ENCODE results near the gene BAHD1. TPM values are rescaled to one million over a fixed set of nuclear protein-coding genes. Genes with fewer than 3 reads are reported as not detected.

Gene BAHD1
- total and polyA plus RNA-seq, 2 donors (not counting 1 experiment from before 2014, with no cell fraction given) = 3.3 to 5.6 TPM

DNA sequence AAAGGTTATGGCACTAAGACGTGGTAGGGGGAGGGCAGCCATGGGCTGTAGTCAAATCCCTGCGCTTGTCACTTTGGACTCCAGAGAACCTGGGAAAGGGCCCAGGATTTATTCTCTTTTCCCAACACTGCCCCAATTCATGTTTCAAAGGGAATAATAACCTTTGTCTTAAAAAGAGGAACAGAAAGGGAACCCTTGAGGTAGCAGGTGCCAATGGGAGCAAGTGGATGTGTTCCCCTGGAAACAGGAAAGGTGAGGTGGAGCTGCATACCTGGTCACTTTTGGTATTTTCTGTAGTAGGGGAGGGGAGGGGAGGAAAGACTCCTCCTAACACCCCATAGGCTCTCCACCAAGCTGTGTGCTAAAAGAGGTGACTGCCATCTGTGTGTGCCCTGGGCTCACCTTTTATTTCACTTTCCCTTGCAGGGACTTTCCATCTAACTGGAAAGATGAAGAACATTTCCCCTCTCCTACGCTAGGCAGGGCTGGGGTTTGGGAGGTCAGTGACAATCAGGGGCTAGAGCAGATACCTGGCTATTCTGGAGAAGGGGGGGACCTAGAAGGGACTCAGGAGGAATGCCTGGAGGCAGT is 23.9 kb downstream of the BAHD1 start:
- Histone ChIP-seq H2AFZ (ENCODE audit: low read length) (no peak overlapping the region), H3K27ac (ENCODE audit: insufficient read depth, low read length) (no peak overlapping the region), H3K79me2 (ENCODE audit: control insufficient read depth, insufficient read depth, low read length) (no peaks in the 10 kb centered on the region), H3K36me3 (ENCODE audit: control insufficient read depth, insufficient read depth, low read length) (peaks cover 3% of the 10 kb centered on the region), H3K9me3 (ENCODE audit: control insufficient read depth, insufficient read depth, low read depth, low read length) (no peaks in the 10 kb centered on the region), H3K27me3 (ENCODE audit: control insufficient read depth, insufficient read depth, low read length) (no peaks in the 10 kb centered on the region), H3K4me2 (ENCODE audit: extremely low read depth, insufficient read depth, low read length) (no peak overlapping the region), H3K9ac (ENCODE audit: insufficient read depth, low read length) (no peak overlapping the region), H3K4me1 (ENCODE audit: control insufficient read depth, extremely low read depth, insufficient read depth, low read length) (no peaks in the 10 kb centered on the region), H4K20me1 (ENCODE audit: control insufficient read depth, extremely low read depth, insufficient read depth, low read length) (no peaks in the 10 kb centered on the region), H3K4me3 (replicated peaks in 1 of 4; ENCODE audit: control extremely low read depth in 1 of 4, insufficient read depth in 1 of 4, low read depth in 3 of 4, low read length in 4 of 4) (no peak overlapping the region)
- TF ChIP-seq EZH2 (IDR thresholded peaks at IDR 0.05; ENCODE audit: low read length, missing control alignments) = no peak
- TF ChIP-seq, protein P1, sequence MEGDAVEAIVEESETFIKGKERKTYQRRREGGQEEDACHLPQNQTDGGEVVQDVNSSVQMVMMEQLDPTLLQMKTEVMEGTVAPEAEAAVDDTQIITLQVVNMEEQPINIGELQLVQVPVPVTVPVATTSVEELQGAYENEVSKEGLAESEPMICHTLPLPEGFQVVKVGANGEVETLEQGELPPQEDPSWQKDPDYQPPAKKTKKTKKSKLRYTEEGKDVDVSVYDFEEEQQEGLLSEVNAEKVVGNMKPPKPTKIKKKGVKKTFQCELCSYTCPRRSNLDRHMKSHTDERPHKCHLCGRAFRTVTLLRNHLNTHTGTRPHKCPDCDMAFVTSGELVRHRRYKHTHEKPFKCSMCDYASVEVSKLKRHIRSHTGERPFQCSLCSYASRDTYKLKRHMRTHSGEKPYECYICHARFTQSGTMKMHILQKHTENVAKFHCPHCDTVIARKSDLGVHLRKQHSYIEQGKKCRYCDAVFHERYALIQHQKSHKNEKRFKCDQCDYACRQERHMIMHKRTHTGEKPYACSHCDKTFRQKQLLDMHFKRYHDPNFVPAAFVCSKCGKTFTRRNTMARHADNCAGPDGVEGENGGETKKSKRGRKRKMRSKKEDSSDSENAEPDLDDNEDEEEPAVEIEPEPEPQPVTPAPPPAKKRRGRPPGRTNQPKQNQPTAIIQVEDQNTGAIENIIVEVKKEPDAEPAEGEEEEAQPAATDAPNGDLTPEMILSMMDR (conservative IDR thresholded peaks at IDR 0.05 in 1 of 2, IDR thresholded peaks at IDR 0.05 in 1 of 2; ENCODE audit: low read depth in 1 of 2, low read length in 2 of 2) = no peak
- DNase-seq (ENCODE audit: low read depth in 2 of 2) = no peak

GRCh38 chr15:40465939-40466338 is 25.2 kb downstream of the BAHD1 start:
- H3K4me3 ChIP-seq (replicated peaks in 1 of 4; ENCODE audit: control extremely low read depth in 1 of 4, insufficient read depth in 1 of 4, low read depth in 3 of 4, low read length in 4 of 4) = no peak overlapping the region
- no peaks in the 10 kb centered on the region for H4K20me1 ChIP-seq (ENCODE audit: control insufficient read depth, extremely low read depth, insufficient read depth, low read length)
- H3K27me3 ChIP-seq (ENCODE audit: control insufficient read depth, insufficient read depth, low read length) = no peaks in the 10 kb centered on the region
- no peak overlapping the region for H3K4me2 ChIP-seq (ENCODE audit: extremely low read depth, insufficient read depth, low read length)
- H2AFZ ChIP-seq (ENCODE audit: low read length) = no peak overlapping the region
- DNase-seq (ENCODE audit: low read depth in 2 of 2) = no peak
- no peak overlapping the region for H3K9ac ChIP-seq (ENCODE audit: insufficient read depth, low read length)
- H3K36me3 ChIP-seq (ENCODE audit: control insufficient read depth, insufficient read depth, low read length) = peaks cover 3% of the 10 kb centered on the region
- H3K4me1 ChIP-seq (ENCODE audit: control insufficient read depth, extremely low read depth, insufficient read depth, low read length) = no peaks in the 10 kb centered on the region
- TF ChIP-seq EZH2 (IDR thresholded peaks at IDR 0.05; ENCODE audit: low read length, missing control alignments) = no peak
- TF ChIP-seq, protein P1 (conservative IDR thresholded peaks at IDR 0.05 in 1 of 2, IDR thresholded peaks at IDR 0.05 in 1 of 2; ENCODE audit: low read depth in 1 of 2, low read length in 2 of 2) = no peak
- H3K9me3 ChIP-seq (ENCODE audit: control insufficient read depth, insufficient read depth, low read depth, low read length) = no peaks in the 10 kb centered on the region
- H3K27ac ChIP-seq (ENCODE audit: insufficient read depth, low read length) = no peak overlapping the region
- H3K79me2 ChIP-seq (ENCODE audit: control insufficient read depth, insufficient read depth, low read length) = no peaks in the 10 kb centered on the region

GRCh38 chr15:40466426-40467260 is 25.9 kb downstream of the BAHD1 start:
- H3K36me3 ChIP-seq (ENCODE audit: control insufficient read depth, insufficient read depth, low read length) = peaks cover 3% of the 10 kb centered on the region
- H3K79me2 ChIP-seq (ENCODE audit: control insufficient read depth, insufficient read depth, low read length) = no peaks in the 10 kb centered on the region
- no peak overlapping the region for H2AFZ ChIP-seq (ENCODE audit: low read length)
- H3K4me1 ChIP-seq (ENCODE audit: control insufficient read depth, extremely low read depth, insufficient read depth, low read length) = peaks cover under 1% of the 10 kb centered on the region
- H3K27me3 ChIP-seq (ENCODE audit: control insufficient read depth, insufficient read depth, low read length) = no peaks in the 10 kb centered on the region
- no peaks in the 10 kb centered on the region for H3K9me3 ChIP-seq (ENCODE audit: control insufficient read depth, insufficient read depth, low read depth, low read length)
- no peak for DNase-seq (ENCODE audit: low read depth in 2 of 2)
- no peak overlapping the region for H3K9ac ChIP-seq (ENCODE audit: insufficient read depth, low read length)
- no peak for TF ChIP-seq EZH2 (IDR thresholded peaks at IDR 0.05; ENCODE audit: low read length, missing control alignments)
- TF ChIP-seq, protein P1 (conservative IDR thresholded peaks at IDR 0.05 in 1 of 2, IDR thresholded peaks at IDR 0.05 in 1 of 2; ENCODE audit: low read depth in 1 of 2, low read length in 2 of 2) = no peak
- no peaks in the 10 kb centered on the region for H4K20me1 ChIP-seq (ENCODE audit: control insufficient read depth, extremely low read depth, insufficient read depth, low read length)
- H3K4me3 ChIP-seq (replicated peaks in 1 of 4; ENCODE audit: control extremely low read depth in 1 of 4, insufficient read depth in 1 of 4, low read depth in 3 of 4, low read length in 4 of 4) = no peak overlapping the region
- no peak overlapping the region for H3K27ac ChIP-seq (ENCODE audit: insufficient read depth, low read length)
- H3K4me2 ChIP-seq (ENCODE audit: extremely low read depth, insufficient read depth, low read length) = no peak overlapping the region

All from fibroblast of lung (primary cell).